Uterus (tissue), 4 donors: ENCODE results near the gene RNGTT. TPM values are rescaled to one million over a fixed set of nuclear protein-coding genes. Genes with fewer than 3 reads are reported as not detected.
A peak's percentile ranks its signal among the peaks of the same experiment; 100 is the strongest.
"Not testable (repeated sequence)": the region's sequence is repeated elsewhere in the genome, so short reads cannot be mapped to it uniquely, and the experiment has no call there.

Source experiments
- DNase-seq, 2 donors: peaks; one replicate each; pipeline ENCODE4 v3.0.0-alpha.2; 2019 to 2020
- H3K27ac ChIP-seq, 2 donors: fragments of 200-600 bp; sonication (generic); 1 replicate in 1 of 2; 2 replicates in 1 of 2; pipeline ENCODE4 v1.5.1; 2016 to 2018
- H3K27me3 ChIP-seq, 2 donors: fragments of 200-600 bp; sonication (generic); one replicate each; pipeline ENCODE4 v1.5.1; 2018 to 2019; ENCODE audit warnings: control low read depth in 1 of 2
- H3K36me3 ChIP-seq, 2 donors: fragments of 200-600 bp; sonication (generic); one replicate each; pipeline ENCODE4 v1.5.1; 2019; ENCODE audit warnings: control low read depth in 1 of 2
- H3K4me1 ChIP-seq, 2 donors: fragments of 200-600 bp; sonication (generic); one replicate each; pipeline ENCODE4 v1.5.1; 2018 to 2019; ENCODE audit warnings: control low read depth in 1 of 2
- H3K4me3 ChIP-seq, 2 donors: fragments of 200-600 bp; sonication (generic); 1 replicate in 1 of 2; 2 replicates in 1 of 2; pipeline ENCODE4 v1.5.1; 2018 to 2019; ENCODE audit warnings: mild to moderate bottlenecking in 1 of 2
- H3K9me3 ChIP-seq, 2 donors: fragments of 200-600 bp; sonication (generic); one replicate each; pipeline ENCODE4 v1.5.1; 2019; ENCODE audit warnings: control low read depth in 1 of 2
- POLR2A ChIP-seq, 2 donors: fragments of 450-650 bp; IDR thresholded peaks; one replicate each; pipeline ENCODE4 v1.6.1; 2016; ENCODE audit warnings: antibody characterized with exemption in 2 of 2, mild to moderate bottlenecking in 1 of 2, moderate library complexity in 1 of 2
- intact Hi-C: fragments of 100-400 bp; cut with DNase I; formaldehyde crosslinking; loops from one replicate; pipeline ENCODE4 v1.15.1; 2023; ENCODE audit warnings: low total_unique reads
- total RNA-seq, 4 donors: library from RNA; depleted of rRNA in 3 of 4; stranded (reverse); fragments of >200 nt in 3 of 4; gene quantifications; one replicate each; pipeline versions ENCODE4 v1.1.0 to v1.2.4, GENCODE V29; 2014 to 2023
- TF ChIP-seq, protein P1 (sequence below), 4 experiments: fragments of 200-600 bp in 2 of 4; fragments of 450-650 bp in 2 of 4; sonication (generic) in 2 of 4; IDR thresholded peaks; one replicate each; pipeline ENCODE4 v1.5.1; 2016 to 2019; ENCODE audit warnings: antibody characterized with exemption in 4 of 4, mild to moderate bottlenecking in 2 of 4, moderate library complexity in 1 of 4
- donor health status: DM: yes; HTN: yes; CAD: no.

RNGTT gene
- total RNA-seq, 4 donors from 2014 or later = 7.4 to 45.7 (median 16.1) TPM

- no peaks in the 10 kb centered on the region for H3K27me3 ChIP-seq
- no peaks in the 10 kb centered on the region for H3K9me3 ChIP-seq
- H3K36me3 ChIP-seq = no peaks in the 10 kb centered on the region
- H3K4me3 ChIP-seq = no peak overlapping the region
- TF ChIP-seq, protein P1, sequence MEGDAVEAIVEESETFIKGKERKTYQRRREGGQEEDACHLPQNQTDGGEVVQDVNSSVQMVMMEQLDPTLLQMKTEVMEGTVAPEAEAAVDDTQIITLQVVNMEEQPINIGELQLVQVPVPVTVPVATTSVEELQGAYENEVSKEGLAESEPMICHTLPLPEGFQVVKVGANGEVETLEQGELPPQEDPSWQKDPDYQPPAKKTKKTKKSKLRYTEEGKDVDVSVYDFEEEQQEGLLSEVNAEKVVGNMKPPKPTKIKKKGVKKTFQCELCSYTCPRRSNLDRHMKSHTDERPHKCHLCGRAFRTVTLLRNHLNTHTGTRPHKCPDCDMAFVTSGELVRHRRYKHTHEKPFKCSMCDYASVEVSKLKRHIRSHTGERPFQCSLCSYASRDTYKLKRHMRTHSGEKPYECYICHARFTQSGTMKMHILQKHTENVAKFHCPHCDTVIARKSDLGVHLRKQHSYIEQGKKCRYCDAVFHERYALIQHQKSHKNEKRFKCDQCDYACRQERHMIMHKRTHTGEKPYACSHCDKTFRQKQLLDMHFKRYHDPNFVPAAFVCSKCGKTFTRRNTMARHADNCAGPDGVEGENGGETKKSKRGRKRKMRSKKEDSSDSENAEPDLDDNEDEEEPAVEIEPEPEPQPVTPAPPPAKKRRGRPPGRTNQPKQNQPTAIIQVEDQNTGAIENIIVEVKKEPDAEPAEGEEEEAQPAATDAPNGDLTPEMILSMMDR (IDR thresholded peaks at IDR 0.05) = no peak
- intact Hi-C loops = no loop called here
- H3K4me1 ChIP-seq = no peaks in the 10 kb centered on the region
- no peak for DNase-seq
- peak overlapping the region; percentile 34 to 46 for H3K27ac ChIP-seq
These were observed 121.1 kb downstream of the RNGTT start for GRCh38 chr6:88842320-88842719.

DNA sequence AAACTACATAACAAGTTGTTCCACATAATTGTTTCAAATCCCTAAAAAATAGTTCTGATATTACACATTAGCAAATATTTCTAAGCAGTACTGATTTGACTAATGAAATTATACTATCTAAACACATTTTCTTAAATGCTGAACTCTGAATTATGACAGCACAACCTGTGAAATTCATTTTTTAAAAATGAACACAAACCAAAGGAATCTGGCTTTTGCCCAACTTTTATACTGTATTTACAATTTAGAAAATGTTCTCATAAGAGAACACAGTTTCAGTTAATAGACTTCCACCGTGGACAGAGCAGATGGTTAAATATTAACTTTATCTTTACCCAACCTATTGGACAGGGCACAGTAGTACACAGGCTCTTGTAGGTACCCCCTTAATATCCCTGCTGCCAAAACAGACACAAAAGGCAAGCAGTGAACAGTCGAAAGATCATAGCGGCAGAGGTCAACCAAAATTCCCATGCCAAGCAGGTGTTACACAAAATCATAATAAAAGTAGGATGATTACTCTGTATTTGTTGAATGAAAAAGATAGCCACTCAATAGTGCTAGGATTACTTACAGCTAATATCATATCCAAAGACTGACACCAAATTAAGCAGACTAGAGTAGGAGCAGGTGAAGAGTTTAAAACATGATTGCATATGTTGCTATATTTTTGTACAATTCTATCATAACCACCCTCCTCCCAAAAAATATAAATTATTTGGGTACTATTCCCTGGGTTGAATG, 122.5 kb downstream of the RNGTT start:
- H3K9me3 ChIP-seq = no peaks in the 10 kb centered on the region
- no peaks in the 10 kb centered on the region for H3K36me3 ChIP-seq
- intact Hi-C loops = no loop called here
- H3K27me3 ChIP-seq = no peaks in the 10 kb centered on the region
- TF ChIP-seq, protein P1 (IDR thresholded peaks at IDR 0.05) = no peak
- TF ChIP-seq POLR2A (IDR thresholded peaks at IDR 0.05) = no peak
- no peak overlapping the region for H3K27ac ChIP-seq
- no peak overlapping the region for H3K4me3 ChIP-seq
- no peaks in the 10 kb centered on the region for H3K4me1 ChIP-seq
- DNase-seq = no peak

- Histone ChIP-seq H3K4me3 (no peak overlapping the region), H3K9me3 (no peaks in the 10 kb centered on the region), H3K4me1 (no peaks in the 10 kb centered on the region), H3K36me3 (no peaks in the 10 kb centered on the region), H3K27me3 (no peaks in the 10 kb centered on the region), H3K27ac (no peak overlapping the region)
- no peak for DNase-seq
- intact Hi-C loops = no loop called here
- no peak for TF ChIP-seq POLR2A (IDR thresholded peaks at IDR 0.05)
- TF ChIP-seq, protein P1 (IDR thresholded peaks at IDR 0.05) = no peak
These were observed 123.1 kb downstream of the RNGTT start for GRCh38 chr6:88840289-88840688.

DNA sequence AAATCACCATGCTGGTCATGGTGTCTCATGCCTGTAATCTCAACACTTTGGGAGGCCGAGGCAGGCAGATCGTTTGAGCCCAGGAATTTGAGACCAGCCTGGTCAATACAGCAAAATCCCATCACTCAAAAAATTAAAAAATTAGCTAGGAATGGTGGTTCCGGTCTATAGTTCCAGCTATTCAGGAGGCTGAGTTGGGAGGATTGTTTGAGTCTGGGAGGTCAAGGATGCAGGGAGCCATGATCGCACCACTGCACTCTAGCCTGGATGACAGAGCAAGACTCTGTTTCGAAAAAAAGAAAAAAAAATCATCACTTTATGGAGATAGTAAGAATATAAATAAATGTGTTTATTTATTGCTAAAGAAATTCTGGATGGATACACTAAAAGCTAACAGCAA, 124.1 kb downstream of the RNGTT start:
- H3K4me3 ChIP-seq = no peak overlapping the region
- intact Hi-C loops = no loop called here
- DNase-seq = no peak
- no peaks in the 10 kb centered on the region for H3K9me3 ChIP-seq
- no peaks in the 10 kb centered on the region for H3K4me1 ChIP-seq
- TF ChIP-seq, protein P1 (IDR thresholded peaks at IDR 0.05) = no peak
- no peak for TF ChIP-seq POLR2A (IDR thresholded peaks at IDR 0.05)
- no peak overlapping the region for H3K27ac ChIP-seq
- H3K36me3 ChIP-seq = no peaks in the 10 kb centered on the region
- H3K27me3 ChIP-seq = no peaks in the 10 kb centered on the region

- Histone ChIP-seq H3K27ac (no peak overlapping the region), H3K4me3 (no peak overlapping the region), H3K36me3 (no peaks in the 10 kb centered on the region), H3K4me1 (no peaks in the 10 kb centered on the region), H3K27me3 (no peaks in the 10 kb centered on the region), H3K9me3 (no peaks in the 10 kb centered on the region)
- TF ChIP-seq POLR2A (IDR thresholded peaks at IDR 0.05) = no peak
- TF ChIP-seq, protein P1 (IDR thresholded peaks at IDR 0.05) = no peak
- intact Hi-C loops = no loop called here
- DNase-seq = no peak
These were observed 128.2 kb downstream of the RNGTT start for GRCh38 chr6:88835210-88835609.

- intact Hi-C loops, H3K36me3 ChIP-seq, H3K9me3 ChIP-seq, H3K4me3 ChIP-seq, H3K4me1 ChIP-seq, H3K27me3 ChIP-seq, H3K27ac ChIP-seq, DNase-seq: not testable (repeated sequence)
These were observed 130.3 kb downstream of the RNGTT start for GRCh38 chr6:88833071-88833470.

DNA sequence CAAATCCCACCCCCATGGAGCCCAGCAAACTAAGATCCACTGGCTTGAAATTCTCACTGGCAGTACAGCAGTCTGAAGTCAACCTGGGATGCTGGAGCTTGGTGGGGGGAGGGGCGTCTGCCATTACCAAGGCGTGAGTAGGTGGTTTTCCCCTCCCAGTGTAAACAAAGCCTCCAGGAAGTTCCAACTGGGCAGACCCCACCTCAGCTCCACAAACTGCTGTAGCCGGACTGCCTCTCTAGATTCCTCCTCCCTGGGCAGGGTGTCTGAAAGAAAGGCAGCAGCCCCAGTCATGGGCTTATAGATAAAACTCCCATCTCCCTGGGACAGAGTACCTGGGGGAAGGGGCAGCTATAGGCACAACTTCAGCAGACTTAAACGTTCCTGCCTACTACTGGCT, 135.8 kb downstream of the RNGTT start:
- H3K4me1 ChIP-seq, H3K36me3 ChIP-seq, H3K27me3 ChIP-seq, H3K9me3 ChIP-seq, DNase-seq, H3K4me3 ChIP-seq, intact Hi-C loops, H3K27ac ChIP-seq: not testable (repeated sequence)
